LNCaP clone FGC (cell line): ENCODE measurements around the gene CASZ1.

Experiments
- DNase-seq: peaks from one replicate; pipeline ENCODE4 v3.0.0-alpha.2; 2011; ENCODE audit warnings: low read depth
- H3K4me3 ChIP-seq: 2 replicates; pipeline ENCODE4 v1.5.1; 2011; ENCODE audit warnings: mild to moderate bottlenecking, low read depth, low read length, control low read depth
- CTCF ChIP-seq: IDR thresholded peaks from 2 replicates; pipeline ENCODE4 v1.5.1; 2012; ENCODE audit warnings: mild to moderate bottlenecking; ENCODE audit not compliant: control insufficient read depth, insufficient read depth; ENCODE audit errors: extremely low read depth

CASZ1 gene

GRCh38 chr1:10751561-10752085 lies 44.8 kb downstream of the CASZ1 start:
- no peak for TF ChIP-seq CTCF
- H3K4me3 ChIP-seq: no peak overlapping the region
- DNase-seq: no peak

- DNase-seq: no peak
- no peak for TF ChIP-seq CTCF
- no peak overlapping the region for H3K4me3 ChIP-seq
Observed at GRCh38 chr1:10751160-10751559, 45.3 kb downstream of the CASZ1 start.

DNA sequence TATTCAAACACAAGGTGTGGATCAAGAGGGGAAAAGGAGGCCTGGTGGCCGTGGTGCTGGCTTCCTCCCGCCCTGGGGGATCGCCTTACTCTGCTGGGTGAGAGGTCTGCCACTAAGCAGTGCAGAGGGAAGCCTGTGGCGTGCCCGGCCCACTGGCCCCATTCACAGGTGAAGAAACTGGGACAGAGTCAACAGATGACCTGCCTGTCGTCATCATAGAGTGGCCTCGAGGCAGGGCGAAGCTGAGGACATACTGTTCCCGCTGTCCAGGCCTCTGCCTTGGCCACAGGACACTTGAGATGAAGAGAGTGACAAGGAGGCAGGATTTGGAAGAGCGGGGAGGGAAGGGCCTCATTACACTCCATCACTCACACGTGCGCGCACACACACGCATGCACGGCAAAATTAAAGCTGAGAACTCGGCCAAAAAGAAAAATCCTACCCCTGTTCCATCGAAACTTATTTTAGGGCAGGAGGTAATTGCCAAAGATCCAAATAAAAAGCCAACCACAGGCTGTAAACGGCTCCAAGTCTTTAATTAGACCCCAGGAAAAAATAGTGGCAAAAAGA lies 50.5 kb downstream of the CASZ1 start:
- DNase-seq: no peak
- no peak overlapping the region for H3K4me3 ChIP-seq
- no peak for TF ChIP-seq CTCF

- DNase-seq: no peak
- no peak for TF ChIP-seq CTCF
- no peak overlapping the region for H3K4me3 ChIP-seq
Observed at GRCh38 chr1:10745383-10745782, 51.1 kb downstream of the CASZ1 start.

- no peak for DNase-seq
- TF ChIP-seq CTCF: no peak
- H3K4me3 ChIP-seq: no peak overlapping the region
Observed at GRCh38 chr1:10744654-10745238, 51.7 kb downstream of the CASZ1 start.

GRCh38 chr1:10744029-10744428 lies 52.4 kb downstream of the CASZ1 start:
- TF ChIP-seq CTCF: no peak

GRCh38 chr1:10741696-10742095 lies 54.8 kb downstream of the CASZ1 start:
- TF ChIP-seq CTCF: no peak
- DNase-seq: no peak
- H3K4me3 ChIP-seq: no peak overlapping the region

More at GRCh38 chr1:10744029-10744428, 52.4 kb downstream of the CASZ1 start:
- H3K4me3 ChIP-seq: no peak overlapping the region
- no peak for DNase-seq
